Measurements from ENCODE around the gene TCF7L1. TPM values are rescaled to one million over a fixed set of nuclear protein-coding genes. Genes with fewer than 3 reads are reported as not detected.

TCF7L1 gene
- total and polyA plus RNA-seq, 9 of the 15 experiments (the other 6 are each of a cell fraction or from before 2014, with no cell fraction given): 0.03 to 0.11 (median 0.07) TPM; not detected in 5

DNA sequence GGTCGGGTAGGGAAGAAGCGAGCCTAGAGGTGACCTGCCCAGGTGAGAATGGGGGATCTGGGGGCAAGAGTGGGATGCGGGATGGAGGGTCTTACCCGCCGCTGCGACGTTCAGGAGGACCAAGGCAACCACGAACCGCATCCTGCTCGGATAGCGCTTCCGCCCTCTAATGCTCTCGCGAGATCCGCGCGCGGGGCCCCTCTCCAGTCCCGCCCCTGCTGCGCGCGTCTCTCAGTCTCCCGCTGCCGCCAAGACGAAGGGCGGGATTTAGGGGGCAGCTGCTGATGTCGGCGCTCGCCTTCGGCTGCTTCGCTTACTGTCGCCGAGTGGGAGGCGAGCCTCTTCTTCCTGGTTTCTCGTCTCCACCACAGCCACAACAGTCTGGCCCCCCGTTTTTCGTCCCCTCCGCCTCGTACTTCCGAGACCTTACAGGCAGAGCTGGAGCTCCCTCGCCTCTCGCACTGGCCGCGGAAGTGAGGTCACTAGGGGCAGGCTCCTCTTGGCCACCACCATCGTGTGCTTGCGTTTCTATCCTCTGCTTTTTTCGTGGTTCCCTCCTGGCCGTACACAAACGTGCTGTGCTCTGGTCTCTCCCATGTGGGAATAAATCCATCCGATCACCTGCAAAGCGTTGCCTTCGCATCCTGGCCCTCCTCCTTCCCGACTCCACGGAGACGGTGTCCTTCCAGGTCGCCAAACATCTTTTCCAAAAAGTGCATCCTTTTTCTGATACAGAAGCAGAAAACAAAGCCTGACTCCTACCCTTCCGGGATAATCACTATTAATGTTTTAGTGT is 194.8 kb downstream of the TCF7L1 start, which contains the start of gene TGOLN2 (continued):
- TF ChIP-seq ZNF407 (IDR thresholded peaks at IDR 0.05; ENCODE audit: low read depth) (no peak), SRF (CRISPR knock-in tag; IDR thresholded peaks at IDR 0.05) (0 out of 4 replicates have a peak, but pooled peaks of 1 of the 2 experiments have one; percentile 77), ZNF444 (CRISPR knock-in tag; IDR thresholded peaks at IDR 0.05) (no peak), NFIX (CRISPR knock-in tag; IDR thresholded peaks at IDR 0.05; ENCODE audit: low read depth) (no peak), RUNX1 (IDR thresholded peaks at IDR 0.05; ENCODE audit: low read depth) (no peak), U2AF1 (optimal IDR thresholded peaks at IDR 0.05; ENCODE audit: low read depth, low read length) (no peak), ASH1L (IDR thresholded peaks at IDR 0.05; ENCODE audit: borderline replicate concordance, low read depth, partially characterized antibody) (no peak), PHB2 (IDR thresholded peaks at IDR 0.05; ENCODE audit: low read depth) (no peak), PHB (CRISPR knock-in tag; IDR thresholded peaks at IDR 0.05) (no peak), TGIF2 (CRISPR knock-in tag; IDR thresholded peaks at IDR 0.05) (no peak), HMBOX1 (IDR thresholded peaks at IDR 0.05) (peak; percentile 56; the same call in 1 of the 2 replicates), SRSF7 (optimal IDR thresholded peaks at IDR 0.05; ENCODE audit: low read depth, low read length) (no peak), ZNF77 (CRISPR knock-in tag; IDR thresholded peaks at IDR 0.05) (no peak), BRCA1 (IDR thresholded peaks at IDR 0.05) (no peak), BRCA1 (CRISPR knock-in tag; IDR thresholded peaks at IDR 0.05) (no peak), LARP7 (IDR thresholded peaks at IDR 0.05) (peak; percentile 68; the same call in 1 of the 2 replicates)
- TF ChIP-seq, protein P1, sequence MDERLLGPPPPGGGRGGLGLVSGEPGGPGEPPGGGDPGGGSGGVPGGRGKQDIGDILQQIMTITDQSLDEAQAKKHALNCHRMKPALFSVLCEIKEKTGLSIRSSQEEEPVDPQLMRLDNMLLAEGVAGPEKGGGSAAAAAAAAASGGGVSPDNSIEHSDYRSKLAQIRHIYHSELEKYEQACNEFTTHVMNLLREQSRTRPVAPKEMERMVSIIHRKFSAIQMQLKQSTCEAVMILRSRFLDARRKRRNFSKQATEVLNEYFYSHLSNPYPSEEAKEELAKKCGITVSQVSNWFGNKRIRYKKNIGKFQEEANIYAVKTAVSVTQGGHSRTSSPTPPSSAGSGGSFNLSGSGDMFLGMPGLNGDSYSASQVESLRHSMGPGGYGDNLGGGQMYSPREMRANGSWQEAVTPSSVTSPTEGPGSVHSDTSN (CRISPR knock-in tag; IDR thresholded peaks at IDR 0.05; ENCODE audit: low read depth): no peak
- TF ChIP-seq, protein P1 (tag; conservative IDR thresholded peaks at IDR 0.05; ENCODE audit: low read depth): no peak

Data from K562 (cell line).